Esophagus squamous epithelium (tissue), 4 donors: Measurements from ENCODE around the gene ATP11A.

Experiments
- CTCF ChIP-seq, 6 experiments: fragments of 450-650 bp in 4 of 6; fragments of 200-600 bp in 2 of 6; sonication (generic) in 2 of 6; IDR thresholded peaks; one replicate each; pipeline ENCODE4 v1.5.1; 2016 to 2019; ENCODE audit warnings: antibody characterized with exemption in 6 of 6, mild to moderate bottlenecking in 4 of 6, moderate library complexity in 4 of 6
- POLR2A ChIP-seq, 4 donors: fragments of 450-650 bp; IDR thresholded peaks; one replicate each; pipeline ENCODE4 v1.6.1; 2017; ENCODE audit warnings: antibody characterized with exemption in 4 of 4, mild to moderate bottlenecking in 4 of 4, moderate library complexity in 3 of 4

GRCh38 chr13:112751617-112752016, 61.8 kb downstream of the ATP11A start:
- TF ChIP-seq CTCF (IDR thresholded peaks at IDR 0.05), result no peak
- no peak for TF ChIP-seq POLR2A (IDR thresholded peaks at IDR 0.05)
